NCI-H2081 treated with DMSO at 0.1 percent for 48 hours (cell line): ENCODE measurements around the gene HSPE1.
"Not testable (repeated sequence)": the region's sequence is repeated elsewhere in the genome, so short reads cannot be mapped to it uniquely, and the experiment has no call there.

Source experiments
- DNase-seq: peaks from one replicate; lab custom pipeline; 2025; lab: John Stamatoyannopoulos, UW

The HSPE1 gene

GRCh38 chr2:197498235-197498936 lies 1.8 kb upstream of the HSPE1 start:
- DNase-seq, result no peak

- no peak for DNase-seq
Observed at GRCh38 chr2:197498937-197499593, 1.1 kb upstream of the HSPE1 start.

GRCh38 chr2:197500503-197501131 lies 438 bp downstream of the HSPE1 start:
- DNase-seq, result no peak

- DNase-seq, result no peak
Observed at GRCh38 chr2:197502201-197502600, 2.0 kb downstream of the HSPE1 start.

GRCh38 chr2:197502685-197503084 lies 2.5 kb downstream of the HSPE1 start:
- DNase-seq, result no peak

- no peak for DNase-seq
Observed at GRCh38 chr2:197504000-197504399, 3.8 kb downstream of the HSPE1 start.

- no peak for DNase-seq
Observed at GRCh38 chr2:197504512-197504911, 4.3 kb downstream of the HSPE1 start.

- no peak for DNase-seq
Observed at GRCh38 chr2:197506658-197507057, 6.5 kb downstream of the HSPE1 start.

GRCh38 chr2:197513915-197514314 lies 13.7 kb downstream of the HSPE1 start:
- DNase-seq, result no peak

GRCh38 chr2:197514754-197515153 lies 14.6 kb downstream of the HSPE1 start:
- DNase-seq, result no peak

- no peak for DNase-seq
Observed at GRCh38 chr2:197515315-197515738, 15.1 kb downstream of the HSPE1 start.

- peak; percentile 47 for DNase-seq
Observed at GRCh38 chr2:197515739-197516392, 15.7 kb downstream of the HSPE1 start, which contains the start of gene MOB4. TSS of gene MOB4 (plus strand) at chr2:197516066. CDS start at chr2:197516087, 21 bp downstream.

- no peak for DNase-seq
Observed at GRCh38 chr2:197516393-197516761, 16.2 kb downstream of the HSPE1 start.

- DNase-seq, result no peak
Observed at GRCh38 chr2:197517150-197517549, 17.0 kb downstream of the HSPE1 start.

- no peak for DNase-seq
Observed at GRCh38 chr2:197538412-197538811, 38.2 kb downstream of the HSPE1 start.

- DNase-seq, result no peak
Observed at GRCh38 chr2:197539734-197540133, 39.6 kb downstream of the HSPE1 start.

GRCh38 chr2:197543206-197543605 lies 43.0 kb downstream of the HSPE1 start:
- DNase-seq, result no peak

- no peak for DNase-seq
Observed at GRCh38 chr2:197547163-197547900, 47.2 kb downstream of the HSPE1 start.

GRCh38 chr2:197548582-197548981 lies 48.4 kb downstream of the HSPE1 start:
- no peak for DNase-seq

- DNase-seq, result not testable (repeated sequence)
Observed at GRCh38 chr2:197551260-197551659, 51.1 kb downstream of the HSPE1 start.
